ENCODE data around the gene TPH1.
A peak's percentile ranks its signal among the peaks of the same experiment; 100 is the strongest.
"Not testable (repeated sequence)": the region's sequence is repeated elsewhere in the genome, so short reads cannot be mapped to it uniquely, and the experiment has no call there.

TPH1 gene

GRCh38 chr11:18022419-18022818 lies 23.6 kb downstream of the TPH1 start:
- no peak for DNase-seq (ENCODE audit: low read depth in 1 of 2, low spot score in 1 of 2)

GRCh38 chr11:18019650-18020049 lies 26.4 kb downstream of the TPH1 start:
- no peak for DNase-seq (ENCODE audit: low read depth in 1 of 2, low spot score in 1 of 2)

- no peak for DNase-seq (ENCODE audit: low read depth in 1 of 2, low spot score in 1 of 2)
Observed at GRCh38 chr11:18016789-18017188, 29.3 kb downstream of the TPH1 start.

GRCh38 chr11:18014876-18015275 lies 31.2 kb downstream of the TPH1 start:
- no peak for DNase-seq (ENCODE audit: low read depth in 1 of 2, low spot score in 1 of 2)

GRCh38 chr11:18013790-18014507 lies 32.1 kb downstream of the TPH1 start:
- no peak for DNase-seq (ENCODE audit: low read depth in 1 of 2, low spot score in 1 of 2)

GRCh38 chr11:18012906-18013781 lies 32.9 kb downstream of the TPH1 start, which contains the start of gene SERGEF:
SERGEF (minus strand) TSS chr11:18013047; CDS start chr11:18013010, 37 bp downstream.
- peak; percentile 88 to 90 for DNase-seq (ENCODE audit: low read depth in 1 of 2, low spot score in 1 of 2)

- DNase-seq (ENCODE audit: low read depth in 1 of 2, low spot score in 1 of 2) = peak in 1 of 2 donors; percentile 2
Observed at GRCh38 chr11:18012122-18012905, 33.8 kb downstream of the TPH1 start.

- DNase-seq (ENCODE audit: low read depth in 1 of 2, low spot score in 1 of 2) = no peak
Observed at GRCh38 chr11:18011633-18012032, 34.4 kb downstream of the TPH1 start.

- no peak for DNase-seq (ENCODE audit: low read depth in 1 of 2, low spot score in 1 of 2)
Observed at GRCh38 chr11:18010977-18011586, 35.0 kb downstream of the TPH1 start.

- DNase-seq (ENCODE audit: low read depth in 1 of 2, low spot score in 1 of 2) = no peak
Observed at GRCh38 chr11:18010121-18010670, 35.9 kb downstream of the TPH1 start.

GRCh38 chr11:18005376-18006129 lies 40.5 kb downstream of the TPH1 start:
- DNase-seq (ENCODE audit: low read depth in 1 of 2, low spot score in 1 of 2) = no peak

- DNase-seq (ENCODE audit: low read depth in 1 of 2, low spot score in 1 of 2) = no peak
Observed at GRCh38 chr11:18001191-18001590, 44.9 kb downstream of the TPH1 start.

GRCh38 chr11:18000760-18001159 lies 45.3 kb downstream of the TPH1 start:
- DNase-seq (ENCODE audit: low read depth in 1 of 2, low spot score in 1 of 2) = no peak

GRCh38 chr11:18000128-18000527 lies 45.9 kb downstream of the TPH1 start:
- DNase-seq (ENCODE audit: low read depth in 1 of 2, low spot score in 1 of 2) = not testable (repeated sequence)
